Tibial nerve (tissue), 4 donors: ENCODE measurements around the gene ST3GAL4.

ENCODE experiments used
- CTCF ChIP-seq, 5 experiments: fragments of 200-600 bp in 3 of 5; fragments of 450-650 bp in 2 of 5; sonication (generic) in 3 of 5; IDR thresholded peaks; one replicate each; pipeline ENCODE4 v1.5.1; 2016 to 2019; ENCODE audit warnings: antibody characterized with exemption in 5 of 5, mild to moderate bottlenecking in 3 of 5, moderate library complexity in 2 of 5
- EP300 ChIP-seq, 2 donors: sonication (generic); formaldehyde crosslinking; IDR thresholded peaks; one replicate each; pipeline ENCODE4 v1.6.1; 2017; ENCODE audit warnings: antibody characterized with exemption in 2 of 2, mild to moderate bottlenecking in 1 of 2
- POLR2A ChIP-seq, 2 donors: fragments of 450-650 bp; IDR thresholded peaks; one replicate each; pipeline ENCODE4 v1.6.1; 2017; ENCODE audit warnings: antibody characterized with exemption in 2 of 2, mild to moderate bottlenecking in 2 of 2, moderate library complexity in 2 of 2

GRCh38 chr11:126328938-126329643 lies 26.4 kb upstream of the ST3GAL4 start:
- no peak for TF ChIP-seq POLR2A (IDR thresholded peaks at IDR 0.05)
- TF ChIP-seq CTCF (IDR thresholded peaks at IDR 0.05), result no peak
- peak in 1 of 2 donors; percentile 30 for TF ChIP-seq EP300 (IDR thresholded peaks at IDR 0.05)
